Prostate gland (tissue), 2 donors: ENCODE measurements around the gene FARS2. TPM values are rescaled to one million over a fixed set of nuclear protein-coding genes. Genes with fewer than 3 reads are reported as not detected.

ENCODE experiments used
- DNase-seq: peaks from one replicate; pipeline ENCODE4 v3.0.0-alpha.2; 2019; ENCODE audit warnings: low spot score
- H3K27ac ChIP-seq, 2 donors: fragments of 200-600 bp; sonication (generic); 2 replicates each; pipeline ENCODE4 v1.5.1; 2017 to 2019
- H3K27me3 ChIP-seq: fragments of 200-600 bp; sonication (generic); replicated peaks from 2 replicates; pipeline ENCODE4 v1.5.1; 2019; ENCODE audit not compliant: insufficient read depth
- H3K36me3 ChIP-seq, 2 donors: fragments of 200-600 bp; sonication (generic); 1 replicate in 1 of 2; 2 replicates in 1 of 2; pipeline versions ENCODE4 v1.5.1 to v1.8.1; 2017 to 2019
- H3K4me1 ChIP-seq: fragments of 200-600 bp; sonication (generic); replicated peaks from 2 replicates; pipeline ENCODE4 v1.5.1; 2019
- H3K4me3 ChIP-seq, 2 donors: fragments of 200-600 bp; sonication (generic); 2 replicates each; pipeline ENCODE4 v1.5.1; 2017 to 2019
- H3K9me3 ChIP-seq: fragments of 200-600 bp; sonication (generic); 2 replicates; pipeline ENCODE4 v1.5.1; 2017
- CTCF ChIP-seq, 4 experiments: fragments of 200-600 bp in 2 of 4; fragments of 450-650 bp in 2 of 4; sonication (generic) in 2 of 4; IDR thresholded peaks; 1 replicate in 3 of 4; 2 replicates in 1 of 4; pipeline ENCODE4 v1.5.1; 2016 to 2019; ENCODE audit warnings: antibody characterized with exemption in 4 of 4, mild to moderate bottlenecking in 2 of 4, moderate library complexity in 2 of 4
- POLR2A ChIP-seq: fragments of 450-650 bp; IDR thresholded peaks from one replicate; pipeline ENCODE4 v1.6.1; 2016; ENCODE audit warnings: antibody characterized with exemption, mild to moderate bottlenecking
- POLR2AphosphoS5 ChIP-seq: sonication (generic); formaldehyde crosslinking; IDR thresholded peaks from one replicate; pipeline ENCODE4 v1.6.1; 2017; ENCODE audit warnings: antibody characterized with exemption
- WGBS: methylation state at CpG from one replicate; pipeline ENCODE4 v1.1.5; 2018; 5-methylcytosine and 5-hydroxymethylcytosine counted together
- intact Hi-C: fragments of 100-400 bp; cut with DNase I; formaldehyde crosslinking; loops from one replicate; pipeline ENCODE4 v1.14.2; 2022
- total RNA-seq, 2 donors: library from RNA; depleted of rRNA; stranded (reverse); fragments of >200 nt; gene quantifications; one replicate each; pipeline ENCODE4 v1.1.0, GENCODE V29; 2016

FARS2 gene
- total RNA-seq, 2 donors from 2014 or later, result 11.6 to 19.5 TPM

- 79% methylated on average over 12 of the region's 12 CpGs for WGBS
- no peak overlapping the region for H3K27ac ChIP-seq
- no peak overlapping the region for H3K4me3 ChIP-seq
Measured at GRCh38 chr6:5287205-5287965, 26.1 kb downstream of the FARS2 start.

GRCh38 chr6:5287966-5288297 is 26.6 kb downstream of the FARS2 start:
- Histone ChIP-seq H3K9me3 (no peaks in the 10 kb centered on the region), H3K27me3 (no peaks in the 10 kb centered on the region), H3K36me3 (no peaks in the 10 kb centered on the region), H3K4me1 (no peaks in the 10 kb centered on the region), H3K4me3 (no peak overlapping the region), H3K27ac (no peak overlapping the region)
- intact Hi-C loops, result no loop called here
- no peak for DNase-seq
- 74% methylated on average over 2 of the region's 2 CpGs for WGBS
- TF ChIP-seq CTCF (IDR thresholded peaks at IDR 0.05), result no peak
- TF ChIP-seq POLR2A, result no peak
- TF ChIP-seq POLR2AphosphoS5, result no peak

More at GRCh38 chr6:5287205-5287965, 26.1 kb downstream of the FARS2 start:
- Histone ChIP-seq H3K4me1 (no peaks in the 10 kb centered on the region), H3K27me3 (no peaks in the 10 kb centered on the region), H3K9me3 (no peaks in the 10 kb centered on the region), H3K36me3 (no peaks in the 10 kb centered on the region)
- DNase-seq, result no peak
- TF ChIP-seq POLR2A (no peak), CTCF (IDR thresholded peaks at IDR 0.05) (no peak), POLR2AphosphoS5 (no peak)
- intact Hi-C loops, result no loop called here

GRCh38 chr6:5290097-5290496 is 28.8 kb downstream of the FARS2 start:
- 94% methylated on average over 1 of the region's 1 CpG for WGBS
- no peaks in the 10 kb centered on the region for H3K36me3 ChIP-seq
- H3K27me3 ChIP-seq, result no peaks in the 10 kb centered on the region
- no peaks in the 10 kb centered on the region for H3K9me3 ChIP-seq
- H3K4me3 ChIP-seq, result no peak overlapping the region
- no peaks in the 10 kb centered on the region for H3K4me1 ChIP-seq
- no peak for DNase-seq
- no peak overlapping the region for H3K27ac ChIP-seq
- TF ChIP-seq POLR2AphosphoS5 (no peak), POLR2A (no peak), CTCF (IDR thresholded peaks at IDR 0.05) (no peak)
- intact Hi-C loops, result no loop called here

GRCh38 chr6:5290500-5290899 is 29.2 kb downstream of the FARS2 start:
- no peak for DNase-seq
- Histone ChIP-seq H3K4me1 (no peaks in the 10 kb centered on the region), H3K9me3 (no peaks in the 10 kb centered on the region), H3K36me3 (no peaks in the 10 kb centered on the region), H3K4me3 (no peak overlapping the region), H3K27ac (no peak overlapping the region), H3K27me3 (no peaks in the 10 kb centered on the region)
- TF ChIP-seq POLR2A (no peak), CTCF (IDR thresholded peaks at IDR 0.05) (no peak), POLR2AphosphoS5 (no peak)
- intact Hi-C loops, result no loop called here

GRCh38 chr6:5292154-5292553 is 30.8 kb downstream of the FARS2 start:
- no peak for DNase-seq
- WGBS, result 70% methylated on average over 1 of the region's 1 CpG
- no peaks in the 10 kb centered on the region for H3K27me3 ChIP-seq
- H3K9me3 ChIP-seq, result no peaks in the 10 kb centered on the region
- no peak overlapping the region for H3K4me3 ChIP-seq
- TF ChIP-seq POLR2AphosphoS5 (no peak), POLR2A (no peak), CTCF (IDR thresholded peaks at IDR 0.05) (no peak)
- H3K36me3 ChIP-seq, result no peaks in the 10 kb centered on the region
- H3K4me1 ChIP-seq, result no peaks in the 10 kb centered on the region
- H3K27ac ChIP-seq, result no peak overlapping the region
- intact Hi-C loops, result no loop called here
